Thyroid gland (tissue), 4 donors: ENCODE measurements around the gene CARMIL1. TPM values are rescaled to one million over a fixed set of nuclear protein-coding genes. Genes with fewer than 3 reads are reported as not detected.
"Not testable (repeated sequence)": the region's sequence is repeated elsewhere in the genome, so short reads cannot be mapped to it uniquely, and the experiment has no call there.

Source experiments
- DNase-seq, 2 donors: peaks; one replicate each; pipeline ENCODE4 v3.0.0-alpha.2; 2019
- H3K27ac ChIP-seq, 3 donors: fragments of 200-600 bp; sonication (generic); 1 replicate in 2 of 3; 2 replicates in 1 of 3; pipeline ENCODE4 v1.5.1; 2016 to 2019; ENCODE audit warnings: mild to moderate bottlenecking in 1 of 3, moderate library complexity in 1 of 3
- H3K27me3 ChIP-seq: fragments of 200-600 bp; sonication (generic); one replicate; pipeline ENCODE4 v1.5.1; 2019
- H3K36me3 ChIP-seq, 2 donors: fragments of 200-600 bp; sonication (generic); one replicate each; pipeline ENCODE4 v1.5.1; 2016 to 2019
- H3K4me1 ChIP-seq, 2 donors: fragments of 200-600 bp; sonication (generic); one replicate each; pipeline ENCODE4 v1.5.1; 2017 to 2019
- H3K4me3 ChIP-seq, 3 donors: fragments of 200-600 bp; sonication (generic); replicated peaks in 1 of 3; 1 replicate in 2 of 3; 2 replicates in 1 of 3; pipeline ENCODE4 v1.5.1; 2016; ENCODE audit warnings: mild to moderate bottlenecking in 1 of 3
- H3K9me3 ChIP-seq: fragments of 200-600 bp; sonication (generic); one replicate; pipeline ENCODE4 v1.5.1; 2017
- CTCF ChIP-seq, 6 experiments: fragments of 200-600 bp in 3 of 6; fragments of 450-650 bp in 3 of 6; sonication (generic) in 3 of 6; IDR thresholded peaks; one replicate each; pipeline ENCODE4 v1.5.1; 2016 to 2019; ENCODE audit warnings: antibody characterized with exemption in 6 of 6, mild to moderate bottlenecking in 2 of 6, inconsistent platforms in 1 of 6, moderate library complexity in 1 of 6
- POLR2A ChIP-seq, 2 donors: fragments of 450-650 bp; IDR thresholded peaks; one replicate each; pipeline ENCODE4 v1.6.1; 2017; ENCODE audit warnings: antibody characterized with exemption in 2 of 2, mild to moderate bottlenecking in 2 of 2, moderate library complexity in 1 of 2
- WGBS, 2 donors: methylation state at CpG; one replicate each; pipeline ENCODE4 v1.1.5; 2017; 5-methylcytosine and 5-hydroxymethylcytosine counted together
- intact Hi-C: fragments of 100-400 bp; cut with DNase I; formaldehyde crosslinking; loops from one replicate; pipeline ENCODE4 v1.15.1; 2023
- total RNA-seq, 4 donors: library from RNA; depleted of rRNA; stranded (reverse); fragments of >200 nt; gene quantifications; one replicate each; pipeline ENCODE4 v1.2.3, GENCODE V29; 2016

CARMIL1 gene
- total RNA-seq, 4 donors from 2014 or later, result 24.7 to 34.4 (median 30.7) TPM

GRCh38 chr6:25375125-25375524, 96.0 kb downstream of the CARMIL1 start:
- Histone ChIP-seq H3K27ac (no peak overlapping the region), H3K36me3 (no peaks in the 10 kb centered on the region), H3K4me1 (peaks cover 2 to 3% of the 10 kb centered on the region in 2 donors), H3K9me3 (no peaks in the 10 kb centered on the region), H3K27me3 (no peaks in the 10 kb centered on the region), H3K4me3 (no peak overlapping the region)
- 88 to 92% methylated on average over 1 of the region's 1 CpG for WGBS, 2 donors
- TF ChIP-seq POLR2A (IDR thresholded peaks at IDR 0.05) (no peak), CTCF (IDR thresholded peaks at IDR 0.05) (no peak)
- intact Hi-C loops, result no loop called here
- no peak for DNase-seq

GRCh38 chr6:25377664-25378063, 98.5 kb downstream of the CARMIL1 start:
- 92 to 93% methylated on average over 1 of the region's 1 CpG for WGBS, 2 donors
- no peak for TF ChIP-seq POLR2A (IDR thresholded peaks at IDR 0.05)
- TF ChIP-seq CTCF (IDR thresholded peaks at IDR 0.05), result no peak

GRCh38 chr6:25381077-25381476, 101.9 kb downstream of the CARMIL1 start:
- H3K9me3 ChIP-seq, result no peaks in the 10 kb centered on the region
- 80 to 97% methylated on average over 1 of the region's 1 CpG for WGBS, 2 donors
- no peaks in the 10 kb centered on the region for H3K27me3 ChIP-seq
- H3K4me3 ChIP-seq, result no peak overlapping the region
- no peaks in the 10 kb centered on the region for H3K36me3 ChIP-seq
- intact Hi-C loops, result no loop called here
- no peaks in the 10 kb centered on the region for H3K4me1 ChIP-seq
- DNase-seq, result no peak
- no peak overlapping the region for H3K27ac ChIP-seq
- no peak for TF ChIP-seq CTCF (IDR thresholded peaks at IDR 0.05)
- no peak for TF ChIP-seq POLR2A (IDR thresholded peaks at IDR 0.05)

More at GRCh38 chr6:25377664-25378063, 98.5 kb downstream of the CARMIL1 start:
- no peak overlapping the region for H3K4me3 ChIP-seq
- H3K4me1 ChIP-seq, result no peaks in the 10 kb centered on the region
- H3K9me3 ChIP-seq, result no peaks in the 10 kb centered on the region
- intact Hi-C loops, result no loop called here
- H3K27ac ChIP-seq, result no peak overlapping the region
- DNase-seq, result no peak
- no peaks in the 10 kb centered on the region for H3K36me3 ChIP-seq
- no peaks in the 10 kb centered on the region for H3K27me3 ChIP-seq

GRCh38 chr6:25382476-25382875, 103.3 kb downstream of the CARMIL1 start:
- H3K9me3 ChIP-seq, intact Hi-C loops, H3K27ac ChIP-seq, H3K27me3 ChIP-seq, DNase-seq, H3K4me1 ChIP-seq, H3K36me3 ChIP-seq, H3K4me3 ChIP-seq: not testable (repeated sequence)
- 94% methylated on average over 8 of the region's 8 CpGs for WGBS, 2 donors

- Histone ChIP-seq H3K4me1 (peaks cover 0 to 11% of the 10 kb centered on the region in 2 donors), H3K4me3 (no peak overlapping the region), H3K27me3 (no peaks in the 10 kb centered on the region), H3K36me3 (no peaks in the 10 kb centered on the region), H3K27ac (no peak overlapping the region), H3K9me3 (no peaks in the 10 kb centered on the region)
- TF ChIP-seq POLR2A (IDR thresholded peaks at IDR 0.05) (no peak), CTCF (IDR thresholded peaks at IDR 0.05) (no peak)
- intact Hi-C loops, result no loop called here
- whole genome bisulfite sequencing, 2 donors, result 82 to 90% methylated on average over 7 of the region's 7 CpGs
- DNase-seq, result no peak
Observed at GRCh38 chr6:25384234-25384633, 105.1 kb downstream of the CARMIL1 start.

GRCh38 chr6:25384967-25385366, 105.8 kb downstream of the CARMIL1 start:
- WGBS, 2 donors, result 87 to 90% methylated on average over 5 of the region's 5 CpGs
- no peaks in the 10 kb centered on the region for H3K27me3 ChIP-seq
- DNase-seq, result no peak
- intact Hi-C loops, result no loop called here
- H3K4me3 ChIP-seq, result no peak overlapping the region
- no peaks in the 10 kb centered on the region for H3K36me3 ChIP-seq
- peaks cover 6 to 17% of the 10 kb centered on the region in 2 donors for H3K4me1 ChIP-seq
- TF ChIP-seq POLR2A (IDR thresholded peaks at IDR 0.05) (no peak), CTCF (IDR thresholded peaks at IDR 0.05) (no peak)
- H3K27ac ChIP-seq, result no peak overlapping the region
- no peaks in the 10 kb centered on the region for H3K9me3 ChIP-seq
